GM12875 (cell line): Measurements from ENCODE around the gene SOWAHC.

ENCODE experiments used
- H3K4me3 ChIP-seq: one replicate; pipeline ENCODE4 v1.5.1; 2011; ENCODE audit warnings: low read depth, low read length, control low read depth
- TF ChIP-seq, protein P1 (sequence below): IDR thresholded peaks from 2 replicates; pipeline ENCODE4 v1.5.1; 2011; ENCODE audit warnings: low read depth, mild to moderate bottlenecking, control low read depth, inconsistent platforms, low read length, moderate library complexity, borderline replicate concordance; ENCODE audit not compliant: insufficient read depth

The SOWAHC gene

DNA sequence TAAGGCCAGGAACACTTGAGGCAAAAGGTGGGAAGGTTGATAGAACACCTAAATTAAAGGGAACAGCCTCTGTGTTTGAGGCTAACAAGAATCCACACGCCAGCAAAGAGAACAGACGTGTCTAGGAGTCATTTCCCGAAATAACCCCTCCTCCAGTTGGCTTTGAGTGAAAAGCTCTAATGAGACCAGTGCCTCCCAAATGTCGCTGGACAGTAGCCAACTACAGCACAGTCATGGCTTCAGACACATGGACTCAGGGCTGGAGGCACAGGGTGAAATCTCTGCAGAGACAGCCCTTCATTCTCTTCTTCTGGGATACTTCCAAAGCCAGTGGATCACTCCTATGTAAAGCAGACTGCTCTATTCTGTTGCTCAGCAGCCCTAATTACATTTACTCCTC, 49.6 kb downstream of the SOWAHC start:
- TF ChIP-seq, protein P1, sequence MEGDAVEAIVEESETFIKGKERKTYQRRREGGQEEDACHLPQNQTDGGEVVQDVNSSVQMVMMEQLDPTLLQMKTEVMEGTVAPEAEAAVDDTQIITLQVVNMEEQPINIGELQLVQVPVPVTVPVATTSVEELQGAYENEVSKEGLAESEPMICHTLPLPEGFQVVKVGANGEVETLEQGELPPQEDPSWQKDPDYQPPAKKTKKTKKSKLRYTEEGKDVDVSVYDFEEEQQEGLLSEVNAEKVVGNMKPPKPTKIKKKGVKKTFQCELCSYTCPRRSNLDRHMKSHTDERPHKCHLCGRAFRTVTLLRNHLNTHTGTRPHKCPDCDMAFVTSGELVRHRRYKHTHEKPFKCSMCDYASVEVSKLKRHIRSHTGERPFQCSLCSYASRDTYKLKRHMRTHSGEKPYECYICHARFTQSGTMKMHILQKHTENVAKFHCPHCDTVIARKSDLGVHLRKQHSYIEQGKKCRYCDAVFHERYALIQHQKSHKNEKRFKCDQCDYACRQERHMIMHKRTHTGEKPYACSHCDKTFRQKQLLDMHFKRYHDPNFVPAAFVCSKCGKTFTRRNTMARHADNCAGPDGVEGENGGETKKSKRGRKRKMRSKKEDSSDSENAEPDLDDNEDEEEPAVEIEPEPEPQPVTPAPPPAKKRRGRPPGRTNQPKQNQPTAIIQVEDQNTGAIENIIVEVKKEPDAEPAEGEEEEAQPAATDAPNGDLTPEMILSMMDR: no peak
- no peak overlapping the region for H3K4me3 ChIP-seq

DNA sequence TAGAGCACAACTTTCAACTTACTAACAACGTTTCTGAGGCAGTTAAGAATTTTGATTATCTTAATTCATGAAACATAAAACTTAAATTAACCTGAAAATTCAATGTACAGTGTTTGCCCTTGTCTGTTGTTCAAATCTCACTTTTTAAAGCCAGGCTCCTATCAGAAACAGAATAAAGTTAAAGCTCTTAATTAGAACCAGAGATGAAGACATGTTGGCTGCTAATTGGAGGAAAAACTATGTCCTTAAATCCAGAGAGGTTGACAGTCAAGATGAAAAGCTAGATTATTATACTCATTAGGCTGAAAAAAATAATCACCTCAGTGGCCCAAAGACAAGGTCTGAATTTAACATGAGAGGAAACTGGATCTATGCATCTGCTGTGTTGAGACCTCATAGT, 52.3 kb downstream of the SOWAHC start:
- H3K4me3 ChIP-seq: no peak overlapping the region
- TF ChIP-seq, protein P1: no peak
